ENCODE measurements around the gene LRRC70. TPM values are rescaled to one million over a fixed set of nuclear protein-coding genes. Genes with fewer than 3 reads are reported as not detected.
"Not testable (repeated sequence)": the region's sequence is repeated elsewhere in the genome, so short reads cannot be mapped to it uniquely, and the experiment has no call there.

LRRC70 gene, protein sequence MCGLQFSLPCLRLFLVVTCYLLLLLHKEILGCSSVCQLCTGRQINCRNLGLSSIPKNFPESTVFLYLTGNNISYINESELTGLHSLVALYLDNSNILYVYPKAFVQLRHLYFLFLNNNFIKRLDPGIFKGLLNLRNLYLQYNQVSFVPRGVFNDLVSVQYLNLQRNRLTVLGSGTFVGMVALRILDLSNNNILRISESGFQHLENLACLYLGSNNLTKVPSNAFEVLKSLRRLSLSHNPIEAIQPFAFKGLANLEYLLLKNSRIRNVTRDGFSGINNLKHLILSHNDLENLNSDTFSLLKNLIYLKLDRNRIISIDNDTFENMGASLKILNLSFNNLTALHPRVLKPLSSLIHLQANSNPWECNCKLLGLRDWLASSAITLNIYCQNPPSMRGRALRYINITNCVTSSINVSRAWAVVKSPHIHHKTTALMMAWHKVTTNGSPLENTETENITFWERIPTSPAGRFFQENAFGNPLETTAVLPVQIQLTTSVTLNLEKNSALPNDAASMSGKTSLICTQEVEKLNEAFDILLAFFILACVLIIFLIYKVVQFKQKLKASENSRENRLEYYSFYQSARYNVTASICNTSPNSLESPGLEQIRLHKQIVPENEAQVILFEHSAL
- total RNA-seq: 48.4 and 60.8 TPM in 2 replicates

DNA sequence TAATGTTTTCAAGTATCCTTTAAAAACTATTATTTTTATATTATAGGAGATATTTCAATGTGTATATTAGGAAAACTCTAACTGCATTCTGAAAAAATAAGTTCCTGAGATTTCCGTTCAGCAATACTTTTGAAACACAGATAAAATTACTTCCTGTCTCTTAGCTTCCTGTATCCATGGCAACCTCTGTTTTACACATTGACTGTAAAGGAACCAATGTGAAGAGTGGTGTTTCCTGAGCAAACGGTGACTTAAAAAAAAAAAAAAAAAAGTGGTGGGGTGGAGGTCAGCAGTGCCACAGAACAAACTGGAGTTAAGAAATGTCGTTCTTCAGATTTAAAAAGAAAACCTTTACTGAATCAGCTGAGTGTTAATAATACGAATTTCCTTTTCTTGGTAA lies at the start of gene LRRC70:
LRRC70 (plus strand) TSS at position 280 of the 400 bp plus-strand sequence. CDS start 620 bp downstream, outside the sequence.
- peak; percentile 97 for DNase-seq

DNA sequence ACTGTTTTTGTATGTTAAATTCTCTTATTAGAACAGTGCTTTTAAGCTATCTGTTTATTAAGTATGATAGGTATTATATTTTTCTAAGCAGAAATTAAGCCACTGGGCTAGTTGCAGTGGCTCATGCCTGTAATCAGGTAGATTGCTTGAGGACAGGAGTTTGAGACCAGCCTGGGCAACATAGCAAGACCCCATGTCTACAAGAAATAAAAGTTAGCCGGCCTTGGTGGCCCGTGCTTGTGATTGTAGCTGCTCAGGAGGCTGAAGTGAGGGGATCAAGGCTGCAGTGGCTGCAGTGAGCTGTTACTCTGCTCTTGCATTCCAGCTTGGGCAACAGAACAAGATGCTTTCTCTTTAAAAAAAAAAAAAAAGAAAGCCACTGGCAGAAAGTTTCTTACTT lies 45.0 kb upstream of the LRRC70 start:
- no peak for DNase-seq

DNA sequence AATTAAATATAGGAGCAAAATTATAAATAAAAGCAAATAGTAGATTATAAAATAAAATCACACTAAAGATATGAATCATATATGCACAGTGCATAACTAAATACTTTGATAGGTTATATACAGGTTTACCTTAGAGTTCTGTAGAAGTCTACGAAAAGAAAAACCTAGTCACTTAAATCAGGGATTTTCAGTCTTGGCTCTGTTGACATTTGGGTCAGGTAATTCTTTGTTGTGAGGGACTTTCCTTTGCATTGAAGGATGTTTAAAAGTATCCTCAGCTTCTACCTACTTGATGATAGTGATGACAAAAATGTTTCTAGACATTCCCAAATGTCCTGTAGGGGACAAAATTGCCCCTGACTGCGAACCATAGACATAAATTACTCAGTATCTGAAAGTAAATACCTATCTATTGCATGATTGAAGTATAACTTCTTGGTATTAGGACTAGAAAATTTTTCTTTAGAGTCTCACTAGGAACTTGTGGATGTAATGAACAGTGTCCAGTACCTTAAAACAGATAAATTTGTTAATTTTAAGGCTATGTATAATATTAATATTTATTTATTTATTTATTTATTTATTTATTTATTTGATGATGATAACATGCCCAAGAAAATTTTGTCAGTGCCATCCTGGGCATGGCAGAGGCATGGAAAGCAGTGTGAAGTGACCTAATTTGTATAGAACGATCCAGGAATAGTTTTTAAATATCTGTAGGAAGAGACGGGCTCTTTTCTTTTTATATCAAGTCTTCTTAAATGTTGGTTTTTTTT lies 44.0 kb upstream of the LRRC70 start:
- DNase-seq: no peak

DNA sequence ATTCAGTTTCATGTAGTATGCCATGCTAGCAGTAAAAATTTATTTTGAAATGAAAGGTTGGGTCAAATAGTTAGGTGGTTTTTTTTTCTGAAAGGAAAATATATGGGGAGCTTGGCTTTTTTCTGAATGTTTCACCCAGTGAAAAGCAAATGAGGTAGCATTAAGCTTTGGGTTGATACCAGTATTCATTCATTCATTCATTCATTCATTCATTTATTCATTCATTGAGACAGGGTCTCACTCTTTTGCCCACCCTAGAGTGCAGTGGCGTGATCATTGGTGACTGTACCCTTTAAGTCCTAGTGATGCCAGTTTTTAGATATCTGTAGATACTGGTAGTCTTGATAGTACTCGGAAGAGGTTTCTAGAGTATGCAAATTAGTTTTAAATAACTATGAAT lies 42.4 kb upstream of the LRRC70 start:
- DNase-seq: no peak

DNA sequence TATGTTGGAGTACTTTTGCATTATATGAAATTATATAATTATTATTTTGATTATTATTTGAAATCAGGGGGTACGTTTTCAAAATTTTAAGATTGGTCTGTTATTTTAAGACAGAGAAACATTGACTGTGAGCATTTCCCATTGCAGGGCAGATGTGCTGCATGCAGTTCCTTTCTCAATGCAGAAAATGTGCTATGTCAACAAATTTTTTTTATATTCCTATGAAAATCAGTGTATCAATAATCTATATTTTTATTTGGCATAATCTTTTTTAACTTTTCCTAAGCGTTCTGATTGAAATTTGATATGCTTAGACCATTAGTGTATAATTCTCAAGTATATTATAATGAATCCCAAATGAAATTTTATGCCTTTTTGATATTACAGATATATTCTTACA lies 41.8 kb upstream of the LRRC70 start:
- no peak for DNase-seq

DNA sequence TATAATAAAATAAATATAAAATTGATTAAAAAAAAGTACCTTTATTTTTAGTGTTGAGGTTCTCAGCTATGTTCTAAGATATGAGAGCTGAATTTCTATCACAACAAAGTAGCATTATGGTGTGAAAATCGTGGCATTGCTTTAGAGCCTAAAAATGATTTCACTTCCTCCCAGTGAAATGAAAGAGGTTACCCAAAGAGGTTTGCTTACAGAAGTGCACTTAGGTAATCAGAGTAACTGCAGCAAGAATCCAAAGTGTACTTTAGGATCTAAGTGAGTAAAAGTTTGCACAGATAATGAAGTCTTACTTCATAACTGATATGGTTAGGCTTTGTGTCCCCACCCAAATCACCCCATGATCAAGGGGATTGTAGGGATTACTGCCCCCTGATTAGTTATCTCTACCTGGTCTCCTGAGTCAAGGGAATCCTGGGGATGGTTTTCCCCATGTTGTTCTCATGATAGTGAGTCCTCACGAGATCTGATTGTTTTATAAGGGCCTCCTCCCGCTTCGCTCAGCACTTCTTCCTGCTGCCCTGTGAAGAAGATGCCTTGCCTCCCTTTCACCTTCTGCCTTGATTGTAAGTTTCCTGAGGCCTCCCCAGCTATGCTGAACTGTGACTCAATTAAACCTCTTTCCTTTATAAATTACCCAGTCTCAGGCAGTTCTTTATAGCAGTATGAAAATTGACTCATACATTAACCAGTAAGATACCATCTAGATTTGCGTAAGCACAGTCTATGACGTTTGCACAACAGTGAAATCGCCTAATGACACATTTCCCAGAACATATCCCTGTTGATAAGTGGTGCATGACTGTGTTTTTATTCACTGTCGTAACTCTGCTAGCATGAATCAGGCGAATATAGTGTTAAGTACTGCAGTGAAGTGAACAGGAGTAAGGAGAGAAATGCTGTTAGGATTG lies 40.3 kb upstream of the LRRC70 start:
- peak; percentile 20 for DNase-seq

DNA sequence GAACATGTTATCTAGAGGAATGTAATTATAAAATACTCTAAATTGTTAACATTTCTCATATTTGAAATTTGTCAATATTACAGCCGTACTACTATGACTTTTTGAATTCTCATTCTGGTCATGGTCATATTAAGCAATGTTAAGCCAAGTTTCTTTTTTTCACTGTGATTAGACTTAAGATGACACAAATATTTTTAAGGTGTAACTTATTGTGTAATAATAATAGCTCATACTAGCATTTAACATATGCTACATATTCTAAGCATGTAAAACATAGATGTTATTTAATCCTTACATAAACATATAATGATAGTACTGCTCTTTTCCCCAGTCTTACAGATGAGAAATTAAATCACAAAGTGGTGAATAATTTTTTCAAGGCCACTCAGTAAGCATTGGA lies 35.9 kb upstream of the LRRC70 start:
- DNase-seq: no peak

DNA sequence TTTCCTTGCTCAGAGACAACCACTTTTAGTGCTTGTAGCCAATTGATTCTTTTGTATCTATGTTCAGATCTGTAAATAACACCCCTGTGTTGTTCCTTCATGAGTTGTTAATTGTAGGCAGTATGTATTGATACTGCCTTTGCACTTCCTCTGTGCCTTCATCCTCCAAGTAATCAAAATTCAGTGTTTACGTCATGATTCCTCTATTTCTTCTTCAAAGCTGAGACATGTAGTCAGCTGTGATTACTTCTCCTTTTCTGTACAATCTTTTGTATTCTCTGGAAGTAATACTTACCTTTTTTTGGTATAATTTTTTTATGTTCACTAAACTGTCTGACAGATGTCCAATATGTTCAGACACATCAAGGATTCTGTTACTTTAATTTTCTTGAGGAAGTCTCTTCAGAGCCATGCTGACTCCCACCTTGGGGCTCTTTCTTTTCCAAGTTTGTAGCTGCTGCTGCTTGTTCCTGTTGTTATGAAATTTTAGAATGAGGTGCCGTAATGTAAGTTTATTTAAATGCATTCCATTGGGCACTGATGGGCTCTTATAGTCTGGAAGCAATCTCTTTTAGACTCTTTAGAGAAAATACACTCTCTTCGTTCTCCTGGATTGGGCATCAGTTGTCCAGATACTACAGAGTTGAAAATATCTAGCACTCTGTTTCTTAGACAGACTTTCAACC lies 30.5 kb upstream of the LRRC70 start:
- no peak for DNase-seq

DNA sequence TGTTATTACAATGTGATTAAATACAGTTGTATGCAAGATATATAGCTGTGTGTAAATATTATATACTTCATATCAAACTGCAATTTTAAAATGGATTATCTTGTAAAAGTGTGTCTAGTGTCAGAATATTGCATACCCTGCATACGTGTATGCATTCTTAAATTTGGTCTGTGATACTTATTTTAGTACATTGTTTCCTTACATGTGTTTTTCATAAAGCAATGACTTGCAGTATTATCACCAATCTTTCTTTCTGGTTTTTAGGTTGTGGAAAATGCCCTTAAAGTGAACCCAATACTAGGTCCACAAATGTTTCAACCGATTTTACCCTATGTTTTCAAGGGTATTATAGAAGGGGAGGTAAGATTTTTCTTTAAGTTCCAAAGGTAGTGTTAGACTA lies 28.5 kb upstream of the LRRC70 start:
- no peak for DNase-seq

DNA sequence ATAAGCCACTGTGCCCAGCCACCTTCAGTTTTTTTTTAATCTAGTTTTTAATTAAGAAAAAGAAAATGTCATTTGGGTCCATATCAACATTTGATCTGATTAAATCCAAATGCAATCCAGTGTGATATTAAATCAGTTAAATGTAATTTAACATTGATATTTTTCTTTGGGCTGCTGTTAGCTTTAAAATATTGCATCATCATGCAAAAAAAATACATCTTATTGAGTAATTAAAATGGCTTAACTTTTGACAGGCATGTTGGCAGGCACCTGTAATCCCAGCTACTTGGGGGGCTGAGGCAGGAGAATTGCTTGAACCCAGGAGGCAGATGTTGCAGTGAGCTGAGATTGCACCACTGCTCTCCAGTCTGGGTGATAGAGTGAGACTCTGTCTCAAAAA lies 22.7 kb upstream of the LRRC70 start:
- DNase-seq: no peak

DNA sequence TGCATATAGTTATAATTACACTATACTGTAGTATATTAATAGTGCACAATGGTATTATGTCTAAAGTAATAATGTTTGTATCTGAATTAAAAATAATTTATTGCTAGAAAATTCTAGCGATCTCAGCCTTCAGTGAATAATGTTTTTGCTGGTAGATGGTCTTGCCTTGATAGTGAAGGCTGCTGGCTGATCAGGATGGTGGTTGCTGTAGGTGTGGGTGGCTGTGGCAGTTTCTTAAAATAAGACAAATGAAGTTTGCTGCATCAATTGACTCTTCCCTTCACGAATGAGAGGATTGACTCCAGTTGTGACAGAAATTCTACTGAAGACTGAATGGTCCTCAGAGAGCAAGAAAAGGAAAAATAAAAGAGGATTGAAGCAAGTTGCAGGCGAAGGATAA lies 19.7 kb upstream of the LRRC70 start:
- no peak for DNase-seq

DNA sequence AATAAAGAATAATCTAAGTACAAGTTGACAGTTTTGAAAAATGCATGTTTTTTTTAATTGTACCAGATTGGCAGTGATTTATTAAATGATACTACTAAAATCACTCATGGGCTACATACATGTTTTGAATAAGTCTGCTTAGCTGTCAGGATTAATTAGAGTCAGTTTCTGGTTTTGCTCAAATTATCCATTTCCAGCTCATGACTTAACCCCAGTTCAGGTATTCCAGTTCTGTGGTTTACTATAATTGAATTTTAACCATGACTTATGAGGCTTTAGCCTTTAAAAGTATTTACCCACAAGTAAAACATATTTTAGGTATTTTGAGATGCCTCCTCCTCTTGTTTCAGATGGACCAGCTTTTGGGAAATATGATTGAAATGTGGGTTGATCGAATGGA lies 17.8 kb upstream of the LRRC70 start:
- DNase-seq: no peak

DNA sequence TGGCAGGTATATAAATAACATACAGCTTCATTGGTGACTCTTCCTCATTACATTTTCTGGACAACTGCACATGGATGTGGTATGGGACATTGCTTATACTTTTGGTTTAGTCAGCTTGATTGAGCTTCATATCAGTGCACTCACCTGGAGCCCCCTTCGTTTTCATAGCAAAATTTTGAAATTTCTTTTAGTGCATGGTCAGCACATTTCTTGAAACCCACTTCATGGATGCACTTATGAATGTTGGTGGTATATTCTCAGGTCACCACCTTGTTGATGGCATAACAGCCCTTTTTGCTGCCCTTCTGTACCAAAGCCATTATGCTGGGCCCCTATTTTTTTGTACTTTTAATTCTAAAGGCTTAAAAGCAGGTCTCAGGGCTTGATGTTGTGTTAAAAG lies 16.7 kb upstream of the LRRC70 start:
- DNase-seq: no peak

DNA sequence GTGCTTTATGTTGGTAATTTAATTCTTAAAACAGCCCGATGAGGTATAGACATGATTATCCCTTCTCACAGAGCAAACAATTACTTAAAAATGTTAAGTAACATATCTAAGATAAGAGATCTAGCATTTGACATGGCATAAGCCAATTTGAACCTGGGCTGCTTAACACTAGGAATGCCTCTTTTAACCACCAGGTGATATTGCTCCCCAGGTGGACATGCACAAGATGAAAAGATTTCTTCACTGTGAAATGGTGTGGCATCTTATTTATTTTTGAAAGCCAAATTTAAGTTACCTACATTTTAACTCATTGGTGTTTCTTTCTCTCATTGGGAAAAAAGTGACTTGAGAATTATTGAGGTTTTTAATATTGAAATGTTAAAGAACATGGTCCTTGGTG lies 15.8 kb upstream of the LRRC70 start:
- DNase-seq: no peak

DNA sequence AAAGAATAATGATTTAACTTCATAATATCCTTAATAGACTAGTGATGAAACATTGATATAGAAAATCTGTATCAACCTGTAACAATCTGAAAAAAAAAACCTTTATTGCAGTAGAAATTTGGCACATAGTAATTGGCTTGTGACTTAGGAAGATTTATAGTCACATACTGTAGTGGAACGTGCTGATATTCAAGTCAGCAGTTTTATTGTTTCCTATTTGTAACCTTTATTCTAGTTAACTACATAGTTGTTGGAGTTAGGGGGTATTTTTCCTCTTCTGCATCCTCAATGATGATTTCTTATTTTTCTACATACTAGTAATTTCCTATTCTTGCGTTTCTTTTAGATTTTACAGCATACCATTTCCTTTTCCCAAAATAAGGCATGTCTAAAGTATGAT lies 14.5 kb upstream of the LRRC70 start:
- DNase-seq: no peak

DNA sequence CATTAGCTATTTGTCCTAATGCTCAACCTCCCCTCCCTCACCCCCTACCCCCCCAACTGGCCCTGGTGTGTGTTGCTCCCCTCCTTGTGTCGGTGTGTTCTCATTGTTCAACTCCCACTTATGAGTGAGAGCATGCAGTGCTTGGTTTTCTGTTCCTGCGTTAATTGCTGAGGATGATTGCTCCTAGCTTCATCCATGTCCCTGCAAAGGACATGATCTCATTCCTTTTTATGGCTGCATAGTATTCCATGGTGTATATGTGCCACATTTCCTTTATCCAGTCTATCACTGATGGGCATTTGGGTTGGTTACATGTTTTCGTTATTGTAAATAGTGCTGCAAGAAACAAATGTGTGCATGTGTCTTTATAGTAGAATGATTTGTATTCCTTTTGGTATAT lies 12.9 kb upstream of the LRRC70 start:
- not testable (repeated sequence) for DNase-seq

DNA sequence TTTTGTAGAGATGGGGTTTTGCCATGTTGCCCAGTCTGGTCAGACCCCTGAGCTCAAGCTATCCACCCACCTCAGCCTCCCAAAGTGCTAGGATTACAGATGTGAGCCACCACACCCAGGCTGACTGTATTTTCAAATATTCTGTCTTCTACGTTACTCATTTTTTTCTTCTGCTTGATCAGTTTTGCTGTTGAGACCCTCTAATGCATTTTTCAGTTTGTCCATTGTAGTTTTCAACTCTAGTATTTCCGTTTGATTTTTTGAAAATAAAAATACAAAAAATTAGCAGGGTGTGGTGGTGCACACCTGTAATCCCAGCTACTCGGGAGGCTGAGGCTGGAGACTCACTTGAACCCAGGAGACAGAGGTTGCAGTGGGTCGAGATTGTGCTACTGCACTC lies 10.5 kb upstream of the LRRC70 start:
- DNase-seq: no peak

DNA sequence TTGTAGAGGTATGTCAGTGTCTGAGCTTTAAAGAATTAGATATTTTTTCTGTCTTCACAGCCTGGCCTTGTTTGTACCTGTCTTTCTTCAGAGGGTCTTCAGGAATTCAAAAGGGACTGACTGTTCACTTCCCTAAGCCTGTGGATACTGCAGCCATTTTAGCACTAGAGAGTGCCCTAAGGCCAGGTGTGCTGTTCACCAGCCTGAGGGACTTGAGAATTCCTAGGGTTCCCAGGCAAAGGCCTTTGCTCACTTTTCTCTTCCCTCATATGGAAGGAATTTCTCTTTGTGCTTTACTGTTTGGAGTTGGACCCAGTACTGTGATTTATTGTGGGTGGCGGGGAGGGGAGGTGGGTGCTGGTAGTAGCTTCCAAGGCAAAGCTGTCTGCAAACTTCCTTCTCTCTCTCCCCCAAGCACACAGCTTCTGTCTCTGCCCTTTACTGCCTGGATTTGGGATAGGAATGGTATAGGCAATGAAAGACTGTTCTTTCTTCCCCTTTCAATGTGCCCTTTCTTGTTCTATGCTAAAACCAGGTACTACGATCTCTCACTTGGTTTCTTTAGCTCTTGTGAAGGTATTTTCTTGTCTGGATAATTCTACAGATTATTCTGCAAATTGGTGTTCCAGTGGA lies 9.7 kb upstream of the LRRC70 start:
- no peak for DNase-seq

DNA sequence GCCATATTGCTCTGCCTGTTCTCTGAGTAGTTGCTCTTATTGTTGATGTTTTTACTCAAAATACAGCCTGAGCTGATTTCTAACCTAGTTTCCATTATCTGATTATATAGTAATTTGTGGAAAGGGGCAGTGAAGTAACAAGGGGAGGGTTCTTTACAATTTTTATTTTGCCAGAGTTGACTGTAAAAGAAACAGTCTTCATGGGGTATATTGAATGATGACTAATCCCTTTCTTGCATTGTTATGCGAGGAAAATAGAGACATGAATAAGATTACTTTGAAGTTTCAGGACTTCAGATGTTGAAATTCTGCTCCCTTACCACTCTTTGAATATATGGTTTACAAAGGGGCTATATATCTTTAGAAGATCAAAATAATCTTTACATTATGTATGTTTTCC lies 9.1 kb upstream of the LRRC70 start:
- DNase-seq: no peak

DNA sequence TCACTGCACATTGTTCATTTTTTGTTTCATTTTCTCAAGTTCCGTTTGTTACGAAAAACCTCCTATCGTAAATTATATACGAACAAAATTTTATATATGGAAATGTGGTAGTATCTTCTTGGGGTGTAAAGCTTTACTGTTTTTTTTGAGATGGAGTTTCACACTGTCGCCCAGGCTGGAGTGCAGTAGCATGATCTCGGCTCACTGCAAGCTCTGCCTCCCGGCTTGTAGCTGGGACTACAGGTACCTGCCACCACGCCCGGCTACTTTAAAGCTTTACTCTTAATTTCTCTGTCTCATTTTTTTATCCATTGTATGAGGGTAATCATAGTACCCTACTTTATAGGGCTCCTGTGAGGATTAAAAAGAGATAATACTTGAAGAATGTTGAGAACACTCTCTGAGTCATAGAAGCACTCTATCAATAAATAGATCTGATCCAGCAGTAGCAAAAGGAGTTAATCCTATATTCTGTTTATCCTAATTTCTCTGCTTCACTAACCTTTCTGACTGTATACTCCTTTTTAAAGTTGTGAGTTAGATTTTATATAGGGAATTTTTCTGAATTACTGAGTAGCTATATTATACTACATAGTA lies 5.6 kb upstream of the LRRC70 start:
- no peak for DNase-seq

DNA sequence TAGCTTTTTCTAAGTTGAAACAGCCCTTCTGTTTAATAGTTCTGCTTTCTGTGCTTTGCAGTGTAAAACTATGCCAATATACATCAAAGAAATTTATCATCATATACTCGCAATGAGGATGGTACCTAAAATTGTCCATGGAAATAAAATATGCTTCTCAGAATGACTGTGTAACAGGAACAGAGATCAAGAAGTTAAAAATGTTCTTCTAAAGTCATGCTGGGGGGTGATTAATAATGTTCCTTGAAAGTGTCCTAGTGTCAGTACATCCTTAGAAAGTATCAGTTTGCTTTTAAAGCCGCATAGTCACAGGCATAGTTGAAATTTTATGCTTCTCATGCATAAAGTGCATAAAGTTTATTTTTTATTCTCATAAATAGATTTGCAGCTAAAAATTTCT lies 4.0 kb upstream of the LRRC70 start:
- DNase-seq: no peak
